GM19035 (cell line): ENCODE data around the gene CACNA1H.

Experiments
- ATAC-seq: cut with Tn5 transposase; IDR thresholded peaks from one replicate; pipeline ENCODE4 v1.9.1; 2021; ENCODE audit not compliant: unreplicated experiment

The CACNA1H gene

DNA sequence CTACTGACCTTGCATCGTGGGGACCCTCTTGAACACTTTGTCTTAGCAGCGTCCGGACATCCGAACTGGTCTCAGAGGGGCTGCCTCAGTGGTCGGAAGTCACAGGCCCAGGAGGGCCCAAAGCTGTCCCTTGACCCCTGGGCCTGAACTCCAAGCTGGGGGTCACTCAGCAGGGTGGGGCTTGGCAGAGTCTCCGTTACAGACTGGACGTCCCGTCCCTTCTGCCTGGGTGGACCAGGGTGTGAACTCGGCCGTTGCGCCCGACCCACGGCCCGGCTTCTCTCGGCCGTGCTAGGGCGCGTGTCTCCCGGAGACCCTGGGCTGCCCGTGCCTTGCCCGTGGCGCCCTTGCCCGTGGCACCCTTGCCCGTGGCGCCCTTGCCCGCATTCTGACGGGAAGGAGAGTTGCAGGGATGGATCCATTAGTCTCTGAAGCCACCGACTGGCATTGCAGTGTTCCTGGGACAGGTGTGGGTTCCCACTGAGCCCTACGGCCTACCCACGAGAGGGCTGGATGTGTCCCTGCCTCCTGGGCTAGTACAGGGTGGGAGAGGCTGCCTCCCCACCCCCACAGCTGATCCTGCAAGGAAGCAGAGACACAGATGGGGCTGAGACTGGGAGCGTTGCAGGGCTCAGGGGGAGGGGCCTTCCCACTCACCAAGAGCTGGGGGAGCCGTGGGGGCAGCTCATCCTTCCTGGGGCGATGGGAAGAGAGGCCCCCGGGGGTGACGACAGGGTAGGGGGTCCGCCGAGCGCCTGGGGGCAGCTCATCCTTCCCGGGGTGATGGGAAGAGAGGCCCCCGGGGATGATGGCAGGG, 4.9 kb downstream of the CACNA1H start:
- ATAC-seq: no peak

DNA sequence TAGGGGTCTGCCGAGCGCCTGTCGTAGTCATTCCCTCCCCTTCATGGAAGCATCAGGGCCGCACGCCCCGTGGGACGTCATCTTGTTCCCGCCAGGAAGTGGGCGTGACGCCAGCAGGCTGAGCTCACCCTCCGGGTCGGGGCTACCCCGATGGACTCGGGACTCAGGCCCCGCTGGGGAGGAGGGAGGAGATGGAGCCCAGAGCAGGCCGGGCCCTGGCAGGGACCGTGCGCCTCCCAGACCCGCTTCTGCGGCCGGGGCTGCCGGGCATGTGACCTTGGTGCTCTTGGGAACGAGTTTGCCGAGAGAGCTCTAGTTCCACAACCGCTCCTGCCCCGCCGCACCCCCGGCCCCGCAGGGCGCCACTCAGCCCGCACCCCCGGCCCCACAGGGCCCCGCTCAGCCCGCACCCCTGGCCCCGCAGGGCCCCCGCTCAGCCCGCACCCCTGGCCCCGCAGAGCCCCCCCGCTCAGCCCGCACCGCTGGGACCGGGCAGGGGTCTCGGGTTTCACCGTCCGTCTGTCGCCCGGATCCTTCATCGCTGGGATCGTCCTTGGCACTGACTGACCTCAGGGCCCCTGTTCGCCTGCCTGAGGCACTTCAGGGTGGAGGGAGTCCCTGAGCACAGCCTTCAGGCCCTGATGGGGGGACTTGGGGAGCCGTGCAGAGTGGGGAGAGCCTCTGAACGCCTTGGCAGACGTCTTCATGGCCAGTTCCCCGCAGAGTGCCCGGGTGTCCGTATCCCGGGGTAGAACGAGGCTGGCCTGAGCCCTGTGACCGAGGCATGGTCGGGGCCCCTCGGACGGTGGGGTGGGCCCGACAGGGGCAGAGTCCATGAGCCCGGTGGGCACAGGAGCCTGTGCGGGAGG, 5.8 kb downstream of the CACNA1H start:
- ATAC-seq: no peak

DNA sequence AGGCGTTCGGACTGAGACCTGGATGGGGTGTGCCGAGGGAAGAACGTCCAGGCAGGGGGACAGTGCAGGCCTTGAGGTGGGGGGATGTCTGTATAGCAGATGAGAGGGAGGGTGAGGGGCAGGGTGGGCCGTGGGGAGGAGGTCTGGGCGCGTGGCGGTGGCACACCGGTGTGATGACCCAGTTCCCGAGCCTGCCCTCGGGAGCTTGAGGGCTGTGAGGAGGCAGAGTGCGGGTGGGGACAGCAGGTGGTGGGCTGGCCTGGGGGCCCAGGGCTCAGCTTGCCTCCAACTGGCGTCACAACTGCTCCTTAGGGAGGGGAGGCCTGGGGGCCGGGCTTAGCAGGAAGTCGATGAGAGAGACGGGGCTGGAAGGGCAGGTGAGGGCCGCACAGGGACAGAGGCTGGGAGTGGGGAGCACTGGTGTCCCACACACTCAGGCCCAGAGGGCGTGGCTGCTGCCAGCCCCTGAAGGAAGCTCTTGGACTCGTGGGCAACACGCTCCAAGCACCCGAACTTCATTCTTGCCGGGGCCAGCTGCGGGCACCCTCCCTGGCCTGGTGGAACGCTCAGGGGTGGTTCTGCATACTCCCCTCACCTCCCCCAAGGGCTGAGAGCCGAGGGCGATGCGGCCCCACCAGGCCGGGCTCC, 6.5 kb downstream of the CACNA1H start:
- no peak for ATAC-seq

DNA sequence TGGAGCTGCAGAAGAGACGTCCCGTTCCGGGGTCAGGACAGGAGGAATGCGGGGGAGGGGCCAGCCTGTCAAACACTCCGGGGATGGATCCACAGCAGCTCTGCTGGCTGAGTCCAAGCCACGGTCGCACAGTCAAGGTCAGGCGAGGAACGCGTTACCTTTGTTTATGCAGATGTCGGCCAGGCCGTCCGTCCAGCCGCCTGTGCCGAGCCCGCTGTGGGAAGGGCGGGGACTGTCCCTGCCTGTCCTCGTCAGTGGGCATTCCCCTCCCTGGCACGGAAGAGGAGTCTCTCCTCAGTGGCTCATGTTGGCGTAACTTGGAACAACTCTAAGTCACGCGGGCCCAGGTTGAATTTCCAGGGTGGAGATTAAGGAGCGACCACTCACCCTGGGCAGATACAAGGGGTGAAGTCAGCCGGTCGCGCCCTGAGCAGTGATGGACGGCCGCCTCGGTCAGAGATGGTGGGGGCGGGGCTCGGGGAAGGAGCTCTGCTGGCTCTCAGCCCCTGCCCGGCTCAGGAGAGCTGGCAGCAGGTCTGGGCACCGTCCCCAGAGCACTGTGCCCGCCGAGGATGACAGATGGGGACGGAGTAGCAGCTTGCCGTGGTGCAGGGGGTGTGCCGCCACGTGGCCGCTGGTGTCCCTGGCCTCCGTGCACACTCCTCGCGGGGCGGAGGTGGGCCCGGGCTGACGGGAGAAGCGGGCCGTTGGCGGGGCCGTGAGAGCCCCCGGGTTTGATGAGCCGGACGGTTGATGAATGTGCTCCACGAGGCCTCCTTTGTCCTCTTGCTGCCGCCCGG, 7.3 kb downstream of the CACNA1H start:
- no peak for ATAC-seq

DNA sequence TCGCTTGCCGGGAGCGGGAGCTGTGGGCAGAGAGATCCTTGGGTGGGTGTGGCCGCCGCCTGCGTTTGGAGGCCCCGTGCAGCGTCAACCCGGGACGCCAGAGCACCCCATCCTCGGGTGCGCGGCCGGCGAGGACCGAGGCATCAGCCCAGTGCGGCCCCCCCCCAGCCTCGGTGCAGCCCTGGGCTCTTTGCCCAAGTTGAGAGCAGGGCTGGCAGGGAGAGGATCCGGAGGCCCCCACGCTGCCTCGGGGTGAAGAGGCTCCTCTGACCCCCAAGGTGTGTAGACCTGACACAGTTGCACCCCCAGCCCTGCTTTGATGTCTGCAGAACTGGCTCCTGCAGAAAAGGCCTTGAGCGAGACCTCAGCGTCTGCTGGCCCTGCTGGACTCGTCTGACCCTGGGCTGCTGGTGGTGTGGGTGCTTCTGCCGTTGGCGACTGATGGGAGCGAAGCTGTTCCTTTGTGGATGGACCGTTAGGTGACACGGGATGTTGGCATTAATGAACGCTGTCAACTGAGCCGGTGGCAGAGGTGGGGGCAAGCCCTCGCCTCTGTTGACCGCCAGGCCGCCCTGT, 8.0 kb downstream of the CACNA1H start:
- no peak for ATAC-seq

DNA sequence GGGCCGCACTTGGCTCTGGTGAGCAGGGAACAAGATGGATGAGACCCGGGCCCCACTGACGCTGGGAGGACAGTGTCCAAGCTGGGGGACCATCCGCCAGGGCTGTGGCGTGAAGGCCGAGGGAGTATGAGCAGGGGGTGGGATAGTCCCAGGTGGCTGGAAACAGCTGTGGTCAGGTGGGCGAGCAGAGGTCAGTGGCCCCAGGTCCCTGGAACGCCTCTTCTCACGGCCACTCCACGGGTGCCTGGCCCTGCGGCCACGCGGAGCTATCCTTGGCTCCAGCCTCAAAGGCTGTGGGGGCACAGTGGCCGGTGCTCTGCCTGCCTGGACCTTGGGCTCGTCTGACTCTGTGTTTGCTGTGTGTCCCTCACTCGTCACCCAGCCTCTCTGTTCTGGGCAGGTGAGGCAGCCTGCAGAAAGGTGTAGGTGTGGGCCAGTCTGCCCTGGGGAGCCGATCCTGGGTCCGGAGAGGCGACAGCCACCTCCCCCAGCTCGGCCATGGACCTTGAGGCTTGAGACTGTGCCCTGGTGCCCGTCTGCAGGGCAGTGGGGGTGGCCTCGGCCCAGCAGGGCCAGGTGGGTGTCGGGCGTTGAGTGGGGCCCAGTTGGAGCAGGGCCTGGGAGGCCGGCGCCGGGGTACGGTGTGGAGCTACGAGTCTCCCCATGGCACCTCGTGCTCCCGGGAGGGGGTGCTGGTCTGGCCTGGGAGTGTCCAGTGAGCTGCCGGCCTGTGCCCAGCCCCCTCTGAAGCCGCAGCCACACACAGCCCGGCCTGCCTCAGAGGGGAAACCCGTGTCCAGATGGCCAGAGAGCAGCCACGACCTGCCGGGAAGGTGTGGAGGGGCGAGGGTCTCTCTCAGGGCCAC, 10.0 kb downstream of the CACNA1H start:
- ATAC-seq: no peak

DNA sequence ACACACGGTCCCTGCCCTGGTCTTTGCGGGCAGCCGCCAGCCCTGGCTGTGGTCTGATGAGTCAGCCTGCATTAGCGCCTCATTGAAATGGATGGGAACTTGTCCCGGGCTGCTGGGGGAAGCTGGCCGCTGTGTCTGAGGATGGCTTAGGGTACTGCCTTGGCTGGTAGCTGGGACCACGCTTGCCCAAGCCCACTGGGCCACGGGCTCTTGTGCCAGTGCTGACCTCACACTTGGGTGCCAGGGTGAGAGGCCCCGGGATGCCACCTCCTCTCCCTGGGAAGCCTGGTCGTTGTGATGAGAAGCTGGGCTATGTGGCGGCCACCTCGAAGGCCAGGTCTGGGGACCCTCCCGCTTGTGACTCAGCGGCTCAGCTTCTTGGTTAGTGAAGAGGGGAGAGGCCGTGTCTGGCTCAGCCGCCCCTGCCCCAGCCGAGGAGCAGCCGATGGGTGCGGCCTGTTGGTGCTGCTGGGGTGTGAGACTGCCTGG, 10.7 kb downstream of the CACNA1H start:
- no peak for ATAC-seq

DNA sequence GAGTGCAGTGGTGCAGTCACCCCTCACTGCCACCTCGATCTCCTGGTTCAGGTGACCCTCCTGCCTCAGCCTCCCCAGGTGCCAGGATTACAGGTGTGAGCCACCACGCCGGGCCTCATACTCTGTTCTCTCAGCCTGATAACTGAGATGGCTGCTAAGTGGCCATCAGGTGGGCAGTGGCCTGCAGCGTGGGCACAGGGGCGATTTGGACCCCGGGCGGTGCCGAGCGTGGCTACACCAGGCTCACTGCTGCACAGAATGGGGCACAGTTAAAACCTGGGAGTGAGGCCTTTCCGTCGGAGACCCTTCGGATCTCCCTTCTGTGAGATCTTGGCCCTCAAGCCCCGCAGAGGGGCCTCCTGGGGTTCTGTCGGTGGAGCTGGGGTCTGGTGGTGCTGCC, 11.5 kb downstream of the CACNA1H start:
- ATAC-seq: no peak

DNA sequence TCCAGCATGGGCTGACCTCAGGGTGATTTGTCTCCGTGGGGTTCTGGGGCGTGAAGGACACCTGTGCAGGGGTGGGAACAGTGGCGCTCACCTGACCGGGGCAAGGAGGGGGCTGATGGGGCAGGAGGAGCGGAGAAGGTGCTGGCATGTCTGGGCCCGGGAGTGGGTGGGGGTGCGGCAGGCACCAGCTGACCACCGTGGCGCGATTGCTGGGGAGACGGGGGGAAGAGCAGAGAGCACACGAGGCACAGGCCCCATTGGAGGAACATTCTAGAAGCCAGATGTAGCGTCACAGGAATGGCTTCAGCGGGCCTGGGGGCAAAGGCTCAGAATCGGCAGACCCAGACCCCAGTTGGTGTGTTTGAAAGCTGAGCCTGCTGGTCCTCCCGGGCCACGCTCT, 12.1 kb downstream of the CACNA1H start:
- ATAC-seq: no peak

DNA sequence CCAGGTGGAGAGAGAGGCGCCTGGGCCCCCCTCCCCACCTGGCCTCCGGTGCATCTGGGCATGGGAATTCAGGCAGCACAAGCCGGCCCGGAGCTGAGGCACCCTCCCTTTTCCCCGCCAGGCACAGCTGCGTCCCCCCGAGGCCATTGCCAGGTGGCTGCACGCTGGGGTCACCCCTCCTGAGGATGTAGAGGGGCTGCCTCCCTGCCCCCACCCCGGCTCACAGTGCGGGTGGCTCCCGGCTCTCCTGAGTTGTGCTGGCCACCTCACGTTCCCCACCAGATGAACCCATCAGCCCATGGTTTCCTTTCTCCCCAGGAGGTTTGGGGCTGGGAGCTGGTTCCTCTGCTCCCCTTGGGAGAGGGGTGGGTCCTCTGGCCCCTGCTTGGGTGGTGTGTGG, 12.6 kb downstream of the CACNA1H start:
- ATAC-seq: no peak

DNA sequence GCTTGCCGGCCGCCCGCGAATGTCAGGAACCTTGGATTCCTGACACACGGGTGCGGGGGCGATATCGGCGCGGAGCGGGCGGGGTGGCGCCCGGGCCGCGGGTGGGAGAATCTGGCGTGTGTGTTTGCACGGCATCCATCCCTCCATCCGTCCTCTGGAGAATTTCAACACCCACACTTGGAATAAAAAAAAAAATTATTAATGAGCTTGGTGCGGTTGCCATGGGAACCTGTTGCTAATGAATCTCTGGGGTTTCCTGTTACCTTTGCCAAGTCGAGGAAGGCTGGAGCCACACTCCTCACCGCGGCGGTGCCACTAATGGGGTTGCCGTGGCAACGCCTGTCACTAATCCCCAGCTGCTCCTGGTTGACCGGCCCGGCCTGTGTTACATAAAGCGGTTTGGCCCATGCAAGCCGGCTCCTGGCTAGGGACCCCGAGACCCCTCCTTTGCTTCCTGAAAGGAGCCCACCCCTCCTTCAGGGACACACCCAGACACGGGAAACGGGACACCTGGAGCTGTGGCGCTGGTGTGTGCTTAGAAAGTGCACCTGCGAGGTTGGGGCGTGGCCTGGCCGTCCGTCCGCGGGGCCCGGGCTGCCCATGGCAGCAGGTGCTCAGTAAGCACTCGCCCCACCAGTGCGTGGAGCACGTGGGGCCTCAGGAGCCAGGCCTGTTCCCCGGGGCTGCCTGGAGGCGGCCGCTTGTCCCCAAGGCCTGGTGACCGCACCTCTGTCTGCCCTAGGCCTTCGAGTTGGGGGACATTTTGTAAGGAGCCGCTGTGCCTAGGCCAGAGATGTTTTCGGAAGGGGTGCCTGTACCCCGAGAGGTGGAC, 14.6 kb downstream of the CACNA1H start:
- no peak for ATAC-seq

DNA sequence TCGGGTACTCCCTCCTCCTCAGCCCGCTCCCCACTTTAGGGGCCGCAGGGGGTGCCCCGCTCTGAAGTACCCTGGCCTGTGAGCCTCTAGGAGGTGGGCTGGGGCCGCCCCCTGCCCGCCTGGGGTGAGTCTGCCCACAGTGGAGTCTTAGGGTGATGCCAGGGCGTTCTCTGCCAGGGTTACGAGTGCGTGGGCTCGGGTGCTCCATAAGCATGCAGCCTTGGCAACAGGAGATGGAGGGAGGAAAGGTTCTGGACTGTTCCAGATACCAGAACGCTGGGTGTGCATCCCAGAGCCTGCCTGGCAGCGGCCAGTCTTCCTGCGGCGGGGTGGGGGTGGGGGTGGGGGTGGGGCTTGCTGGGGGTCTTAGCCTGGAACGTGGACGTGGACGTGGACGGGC, 15.9 kb downstream of the CACNA1H start:
- no peak for ATAC-seq

DNA sequence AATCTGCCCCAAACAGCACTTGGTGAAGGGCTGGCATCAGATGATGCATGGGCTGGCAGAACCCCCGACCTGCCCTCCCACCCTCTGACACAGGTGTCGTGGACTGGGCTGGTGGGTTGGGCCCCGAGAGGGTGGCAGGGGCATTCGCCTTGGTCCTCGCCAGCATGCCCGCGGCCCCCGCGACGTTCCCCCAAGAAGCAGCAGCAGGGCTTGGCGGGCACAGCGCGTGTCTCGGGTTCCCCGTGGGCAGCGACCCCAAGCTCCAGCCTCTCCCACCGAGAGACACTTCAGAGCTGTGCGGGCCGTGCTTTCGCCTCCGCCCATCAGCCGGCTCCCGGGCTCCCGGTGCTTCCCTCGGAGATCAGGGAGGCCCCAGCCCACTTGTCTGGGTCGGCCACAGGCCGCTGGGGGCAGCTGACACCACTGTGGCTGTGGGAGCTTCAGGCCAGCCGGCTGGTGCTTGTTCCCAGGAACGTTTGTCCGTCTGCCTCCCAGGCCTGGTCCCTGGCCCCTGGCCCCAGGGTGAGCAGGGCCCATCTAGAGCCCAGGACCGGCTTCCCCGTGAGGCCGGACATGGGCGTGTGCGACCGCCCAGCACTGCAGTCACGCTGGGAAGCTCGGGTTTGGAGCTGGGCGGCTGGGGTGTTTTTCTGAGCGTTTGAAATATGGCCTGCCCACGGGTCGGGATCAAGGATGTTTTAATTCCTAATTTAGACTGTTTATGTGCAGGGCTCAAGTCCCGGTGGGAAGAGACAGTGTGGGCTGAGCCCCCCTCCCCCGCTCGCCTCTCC, 16.6 kb downstream of the CACNA1H start:
- no peak for ATAC-seq

DNA sequence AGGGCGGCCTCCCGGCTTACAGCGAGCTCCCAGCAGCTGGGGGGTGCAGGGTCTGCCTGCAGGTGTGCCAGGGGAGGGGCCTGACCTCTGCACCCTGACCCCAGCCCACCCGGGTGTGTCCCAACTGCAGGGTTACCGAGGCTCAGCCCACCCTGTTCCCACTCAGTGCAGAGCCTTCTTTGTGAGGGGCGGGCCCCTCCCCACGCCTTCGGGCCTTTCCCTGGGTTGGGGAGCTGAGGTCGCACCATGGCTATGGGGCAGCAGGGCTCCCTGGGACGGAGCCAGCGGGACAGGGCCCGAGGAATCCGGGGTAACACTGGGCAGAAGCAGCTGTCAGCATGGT, 17.1 kb downstream of the CACNA1H start:
- no peak for ATAC-seq

DNA sequence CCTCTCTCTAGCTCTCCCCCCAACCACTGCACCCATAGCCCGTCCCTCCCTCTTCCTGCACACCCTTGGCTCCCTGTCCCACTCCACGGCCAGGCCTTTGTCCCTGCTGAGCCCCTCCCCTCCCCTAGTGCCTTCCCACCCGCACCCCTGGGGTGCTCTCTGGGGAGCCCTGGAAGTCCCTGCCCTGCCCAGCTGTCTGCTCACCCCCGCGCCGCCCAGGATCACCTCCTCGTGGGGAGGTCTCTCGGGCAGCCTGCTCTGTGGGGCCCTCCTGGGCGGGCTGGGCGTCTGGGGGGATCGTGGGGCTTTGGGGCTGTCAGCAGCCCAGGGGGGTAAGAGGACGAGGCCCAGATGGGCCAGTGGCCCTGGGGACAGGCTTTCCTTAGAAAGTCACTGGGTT, 18.1 kb downstream of the CACNA1H start:
- no peak for ATAC-seq

DNA sequence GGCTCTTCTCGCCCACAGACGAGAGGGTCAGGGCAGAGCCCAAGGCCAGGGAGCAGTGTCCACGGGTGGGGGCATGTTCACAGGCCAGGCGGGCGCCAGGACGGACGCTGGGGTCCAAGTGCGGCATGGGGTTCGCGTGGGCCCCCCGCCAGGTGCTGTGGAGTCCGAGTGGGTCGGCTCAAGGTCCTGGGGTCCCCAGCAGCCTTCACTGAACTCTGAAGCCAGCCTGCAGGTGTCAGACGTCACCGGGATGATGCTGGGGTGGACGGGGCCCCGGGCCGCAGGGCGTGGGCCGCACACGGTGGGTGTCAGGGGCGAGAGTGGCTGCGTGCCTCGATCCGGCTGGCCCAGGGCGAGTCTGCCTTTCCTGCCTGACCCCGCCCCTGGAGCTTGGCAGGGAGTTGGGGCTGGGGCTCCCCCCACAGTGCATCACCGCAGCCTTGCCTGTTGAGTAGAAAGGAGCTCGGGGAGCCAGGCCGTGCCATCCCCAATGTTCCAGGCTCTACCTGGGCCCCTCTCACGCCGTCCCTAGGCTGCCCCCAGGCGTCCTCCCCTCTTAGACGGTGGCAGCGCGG, 19.0 kb downstream of the CACNA1H start:
- no peak for ATAC-seq

DNA sequence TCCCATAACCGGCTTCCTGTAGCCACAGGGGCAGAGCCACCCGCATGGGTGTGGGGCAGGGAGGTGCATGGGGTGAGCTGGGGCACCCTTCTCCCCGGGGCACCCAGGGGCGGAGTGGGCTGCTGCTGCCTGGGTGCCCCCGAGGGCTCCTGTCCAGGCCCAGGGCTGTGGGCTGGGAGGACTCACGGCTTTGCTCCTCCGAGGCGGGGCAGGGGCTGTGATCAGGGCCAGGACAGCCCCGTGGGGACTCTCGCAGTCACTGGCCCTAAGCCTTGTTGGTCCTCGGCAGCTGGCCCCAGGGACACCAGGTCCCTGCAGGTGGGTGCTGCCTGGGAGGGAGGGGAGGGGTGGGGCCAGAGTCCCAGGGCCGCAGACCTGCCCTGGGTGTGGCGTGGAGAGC, 19.7 kb downstream of the CACNA1H start:
- ATAC-seq: no peak
